OCI-LY7 (cell line): Measurements from ENCODE around the gene SORBS2.

ENCODE experiments used
- CTCF ChIP-seq: fragments of 200-600 bp; sonication (generic); conservative IDR thresholded peaks from 2 replicates; pipeline ENCODE4 v1.5.1; 2014; ENCODE audit warnings: mild to moderate bottlenecking, antibody characterized with exemption, low read length, moderate library complexity, mixed read lengths
- EZH2phosphoT487 ChIP-seq: fragments of 200-600 bp; sonication (generic); IDR thresholded peaks from 2 replicates; pipeline ENCODE4 v1.6.1; 2018; ENCODE audit warnings: low read depth, borderline replicate concordance, mild to moderate bottlenecking, mixed run types, antibody characterized with exemption, low read length, moderate library complexity, mixed read lengths

DNA sequence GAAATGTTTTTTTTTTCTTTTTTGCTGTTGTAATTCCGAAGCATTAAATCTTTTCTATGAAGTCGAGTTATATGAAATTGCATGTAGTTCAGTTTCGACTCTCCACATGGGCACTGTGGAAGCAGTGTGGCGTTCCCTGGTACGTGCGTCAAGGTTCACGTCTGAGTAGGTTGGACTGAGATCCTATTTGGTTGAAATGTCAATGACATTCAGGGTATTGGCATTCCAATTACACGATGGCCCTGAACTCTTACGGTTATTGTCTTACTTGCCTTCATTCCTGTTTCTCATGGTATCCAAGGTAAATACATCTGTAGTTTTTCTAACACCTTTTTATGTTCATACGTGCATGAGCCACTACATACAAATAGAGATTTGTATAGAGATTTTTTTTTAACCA lies 128.8 kb downstream of the SORBS2 start:
- TF ChIP-seq CTCF (no peak), EZH2phosphoT487 (no peak)
